GM21786 (cell line): Measurements from ENCODE around the gene CHAC2.
"Not testable (repeated sequence)": the region's sequence is repeated elsewhere in the genome, so short reads cannot be mapped to it uniquely, and the experiment has no call there.

ENCODE experiments used
- ATAC-seq: cut with Tn5 transposase; IDR thresholded peaks from one replicate; pipeline ENCODE4 v1.9.1; 2021; ENCODE audit not compliant: unreplicated experiment

CHAC2 gene

DNA sequence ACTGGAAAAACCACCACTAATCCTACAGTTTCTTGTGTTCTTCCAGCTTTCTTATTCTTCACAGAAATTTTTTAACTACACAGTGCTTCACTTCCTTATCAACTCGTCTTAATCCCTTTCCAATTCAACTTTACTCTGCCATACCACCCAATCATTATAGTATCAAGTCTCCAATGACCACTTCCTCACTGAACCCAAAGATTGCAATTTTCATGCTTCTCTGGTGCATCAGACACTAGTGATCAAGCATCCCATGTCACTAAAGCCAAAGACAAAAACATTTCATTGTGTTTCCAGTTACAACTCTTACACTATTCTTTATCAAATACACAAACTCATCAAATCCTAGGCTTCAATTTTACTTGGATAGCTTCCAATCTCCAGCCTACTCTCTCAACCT is 9.5 kb downstream of the CHAC2 start:
- ATAC-seq: no peak

DNA sequence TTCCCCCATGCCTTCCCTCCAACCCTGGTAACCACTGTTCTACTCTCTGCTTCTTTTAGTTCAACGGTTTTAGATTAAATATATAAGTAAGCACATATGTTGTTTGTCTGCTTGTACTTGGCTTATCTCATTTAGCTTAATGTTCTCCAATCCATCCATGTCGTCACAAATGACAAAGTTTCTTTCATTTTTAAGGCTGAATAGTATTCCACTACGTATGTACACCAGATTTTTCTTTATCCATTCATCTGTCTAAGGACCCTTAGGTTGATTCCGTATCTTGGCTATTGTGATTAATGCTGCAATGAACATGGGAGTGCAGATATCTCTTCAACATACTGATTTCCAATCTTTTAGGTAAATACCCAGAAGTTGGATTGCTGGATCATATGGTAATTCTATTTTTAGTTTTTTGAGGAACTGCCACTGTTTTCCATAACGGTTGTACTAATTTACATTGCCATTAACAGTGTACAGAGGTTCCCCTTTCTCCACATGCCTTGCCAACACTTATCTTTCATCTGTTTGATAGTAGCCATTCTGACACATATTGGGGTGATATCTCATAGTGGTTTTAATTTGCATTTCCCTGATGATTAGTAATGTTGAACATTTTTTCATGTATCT is 11.0 kb downstream of the CHAC2 start:
- ATAC-seq: no peak

DNA sequence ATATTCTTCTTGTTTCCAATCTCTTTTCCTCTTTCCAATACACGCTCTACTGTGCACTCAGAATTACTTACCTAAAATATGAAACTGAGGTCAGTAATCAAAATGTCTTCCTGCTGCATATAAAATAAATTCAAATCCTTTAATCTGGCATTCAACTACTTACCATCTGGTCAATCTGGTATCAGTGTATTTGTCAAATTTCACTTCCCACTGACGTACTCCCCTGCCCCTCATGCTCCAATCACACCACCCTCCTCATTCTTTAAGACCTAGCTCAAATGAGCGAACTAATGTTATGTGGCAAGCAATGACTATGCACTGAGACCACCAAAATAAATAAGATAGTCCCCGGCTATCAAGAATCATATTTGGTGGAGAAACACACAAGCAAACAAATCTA is 12.5 kb downstream of the CHAC2 start:
- no peak for ATAC-seq

DNA sequence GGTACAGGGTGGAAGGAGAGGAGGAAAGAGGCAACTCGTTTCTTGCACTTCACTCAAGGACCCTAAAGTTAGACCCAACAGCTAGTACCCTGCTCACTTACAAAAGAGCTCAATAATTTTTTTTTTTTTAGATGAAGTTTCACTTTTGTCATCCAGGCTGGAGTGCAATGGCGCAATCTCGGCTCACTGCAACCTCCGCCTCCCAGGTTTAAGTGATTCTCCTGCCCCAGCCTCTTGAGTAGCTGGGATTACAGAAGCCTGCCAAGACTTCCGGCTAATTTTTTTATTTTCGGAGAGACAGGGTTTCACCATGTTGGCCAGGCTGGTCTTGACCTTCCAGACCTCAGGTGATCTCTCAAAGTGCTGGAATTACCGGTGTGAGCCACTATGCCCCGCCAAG is 15.1 kb downstream of the CHAC2 start:
- ATAC-seq: no peak

DNA sequence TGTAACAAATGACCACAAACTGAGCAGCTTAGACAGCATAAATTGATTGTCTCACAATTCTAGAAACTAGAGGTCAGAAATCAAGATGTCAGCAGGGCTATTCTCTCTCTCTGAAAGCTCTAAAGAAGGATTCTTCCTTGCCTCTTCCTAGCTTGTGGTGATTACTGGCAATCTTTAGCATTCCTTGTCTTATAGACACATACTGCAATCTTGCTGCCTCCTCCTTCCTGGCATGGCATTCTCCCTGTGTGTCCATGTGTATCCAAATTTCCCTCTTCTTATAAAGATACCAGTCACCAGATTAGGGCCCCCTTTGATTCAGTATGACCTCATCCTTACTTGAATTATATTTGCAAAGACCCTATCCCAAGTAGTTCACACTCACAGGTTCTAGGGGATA is 16.8 kb downstream of the CHAC2 start:
- no peak for ATAC-seq

DNA sequence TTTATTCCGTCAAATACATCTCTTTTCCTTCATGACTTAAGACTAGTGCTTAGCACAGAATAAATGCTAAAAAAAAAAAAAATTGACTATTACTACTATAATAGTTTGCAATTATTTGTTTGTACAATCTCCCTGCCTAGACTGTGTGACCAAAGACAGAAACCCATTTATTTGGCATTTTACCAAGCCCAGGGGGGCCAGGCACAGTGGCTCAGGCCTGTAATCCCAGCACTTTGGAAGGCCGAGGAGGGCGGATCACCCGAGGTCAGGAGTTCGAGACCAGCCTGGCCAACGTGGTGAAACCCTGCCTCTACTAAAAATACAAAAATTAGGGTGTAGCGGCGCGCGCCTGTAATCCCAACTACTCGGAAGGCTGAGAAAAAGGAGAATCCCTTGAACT is 17.8 kb downstream of the CHAC2 start:
- ATAC-seq: no peak

DNA sequence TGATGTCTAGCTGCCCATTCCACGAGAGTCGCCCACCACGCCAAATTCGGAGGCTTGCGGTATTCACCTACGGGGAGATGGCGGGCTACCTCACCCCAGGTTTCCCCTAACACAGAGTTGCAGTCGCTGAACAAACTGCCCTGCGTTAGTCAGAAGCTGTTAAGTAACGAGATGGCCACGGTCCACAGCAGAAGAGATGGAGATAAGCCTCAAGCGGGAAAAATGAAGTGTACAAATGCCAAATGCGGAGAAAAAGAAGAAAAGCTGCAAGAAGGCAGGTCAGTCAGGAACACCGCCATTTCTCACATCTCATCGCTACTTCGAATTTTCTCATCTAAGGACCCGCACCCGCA is 18.7 kb downstream of the CHAC2 start:
- ATAC-seq: peak; percentile 9

DNA sequence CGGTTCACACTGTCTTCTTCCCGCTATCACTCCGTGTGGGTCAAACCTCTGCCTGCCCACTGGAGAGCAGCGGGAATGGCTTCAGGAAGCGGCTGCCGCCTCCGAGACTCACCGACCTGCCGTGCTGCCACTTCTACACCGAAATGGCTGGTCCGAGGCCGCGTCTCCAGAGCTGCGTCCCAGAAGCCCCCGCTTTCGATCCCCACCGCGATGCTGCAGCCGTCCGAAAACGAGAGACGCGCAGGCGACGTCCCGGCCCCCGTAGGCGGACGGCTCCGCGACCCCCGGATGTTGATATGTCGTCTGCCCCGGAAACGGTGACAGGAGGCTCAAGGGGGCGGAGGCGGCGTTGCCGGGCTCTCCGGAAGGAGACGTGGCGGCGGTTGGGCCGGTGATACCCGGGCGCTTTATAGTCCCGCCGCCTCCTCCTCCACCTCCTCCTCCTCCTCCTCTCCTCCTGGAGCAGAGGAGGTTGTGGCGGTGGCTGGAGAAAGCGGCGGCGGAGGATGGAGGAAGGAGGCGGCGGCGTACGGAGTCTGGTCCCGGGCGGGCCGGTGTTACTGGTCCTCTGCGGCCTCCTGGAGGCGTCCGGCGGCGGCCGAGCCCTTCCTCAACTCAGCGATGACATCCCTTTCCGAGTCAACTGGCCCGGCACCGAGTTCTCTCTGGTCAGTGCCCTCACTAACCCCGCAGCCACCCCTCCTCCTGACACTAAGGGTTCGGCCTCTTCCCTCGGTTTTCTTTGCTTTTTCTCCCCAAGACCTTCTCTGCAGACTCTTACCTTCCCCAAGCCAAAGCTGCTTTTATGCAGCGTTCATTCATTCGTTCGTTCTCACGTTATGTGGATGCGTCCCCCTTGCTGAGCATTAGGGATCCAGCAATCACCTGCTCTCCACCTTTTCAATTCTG is 19.4 kb downstream of the CHAC2 start, which contains the start of the genes ASB3 and ERLEC1:
TSS of gene ASB3 (minus strand) at position 249 of the 909 bp plus-strand sequence. CDS start 21,381 bp downstream, outside the sequence.
TSS of gene ERLEC1 (plus strand) at position 340 of the 909 bp plus-strand sequence. CDS start at position 507, 167 bp downstream.
- ATAC-seq: peak; percentile 97

DNA sequence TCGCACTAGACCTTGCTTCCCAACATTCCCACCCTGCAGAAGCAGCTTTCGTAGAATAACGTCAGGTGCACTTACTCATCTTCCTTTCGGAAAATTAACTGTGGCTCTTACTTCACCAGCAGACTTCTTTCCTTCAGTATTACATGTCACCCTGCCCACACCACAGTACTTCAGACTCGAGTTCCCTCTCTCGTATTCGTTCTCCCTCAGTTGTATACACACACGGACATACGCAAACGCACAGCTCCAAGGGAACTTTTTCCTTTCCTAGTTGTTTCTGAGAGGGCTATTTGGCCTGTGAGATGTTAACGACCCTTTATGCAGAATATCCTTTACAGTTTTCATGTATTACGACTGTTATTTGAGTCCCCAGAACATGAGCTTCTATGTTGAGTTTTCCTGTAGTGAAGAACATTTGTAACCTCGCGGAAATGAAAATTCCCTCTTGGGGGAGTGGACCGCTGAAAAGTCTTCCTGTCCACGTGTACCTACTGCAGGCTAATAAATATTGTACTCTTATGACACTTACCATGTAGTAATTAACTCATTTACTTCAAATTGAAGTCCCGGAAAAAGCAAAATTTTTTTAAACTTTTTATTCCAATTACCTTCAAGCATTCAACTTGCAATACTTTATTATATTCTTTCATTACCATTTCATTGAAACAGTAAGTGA is 20.1 kb downstream of the CHAC2 start:
- ATAC-seq: no peak

DNA sequence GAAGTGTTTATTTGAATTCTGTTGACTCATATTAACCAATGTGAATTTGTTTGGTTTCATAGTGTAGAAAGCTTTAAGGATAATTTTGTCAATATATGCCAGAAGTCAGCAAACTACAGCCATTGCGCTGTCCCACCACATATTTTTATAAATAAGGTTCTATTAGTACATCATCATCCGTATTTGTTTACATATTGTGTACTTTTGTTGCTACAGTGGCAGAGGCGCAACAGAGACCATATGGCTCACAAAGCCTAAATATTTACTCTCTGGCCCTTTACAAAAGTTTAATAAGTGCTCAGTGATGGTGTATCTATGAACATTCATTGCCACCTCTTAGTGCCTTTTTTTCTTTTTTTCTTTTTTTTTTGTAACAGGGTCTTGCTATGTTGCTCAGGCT is 25.7 kb downstream of the CHAC2 start:
- no peak for ATAC-seq

DNA sequence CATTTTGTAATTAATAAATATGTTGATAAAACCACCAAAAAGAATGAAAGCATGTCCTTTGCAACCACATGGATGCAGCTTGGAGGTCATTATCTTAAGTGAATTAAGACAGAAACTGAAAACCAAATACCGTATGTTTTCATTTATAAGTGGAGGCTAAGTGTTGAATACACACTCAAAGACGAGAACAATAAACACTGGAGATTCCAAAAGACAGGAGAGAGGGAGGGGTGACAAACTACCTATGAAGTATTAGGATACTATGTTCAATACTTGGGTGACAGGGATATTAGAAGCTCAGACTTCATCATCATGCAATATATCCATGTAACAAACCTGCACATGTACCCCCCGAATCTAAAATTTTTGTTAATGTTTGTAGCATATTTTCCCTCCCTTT is 26.2 kb downstream of the CHAC2 start:
- ATAC-seq: no peak

DNA sequence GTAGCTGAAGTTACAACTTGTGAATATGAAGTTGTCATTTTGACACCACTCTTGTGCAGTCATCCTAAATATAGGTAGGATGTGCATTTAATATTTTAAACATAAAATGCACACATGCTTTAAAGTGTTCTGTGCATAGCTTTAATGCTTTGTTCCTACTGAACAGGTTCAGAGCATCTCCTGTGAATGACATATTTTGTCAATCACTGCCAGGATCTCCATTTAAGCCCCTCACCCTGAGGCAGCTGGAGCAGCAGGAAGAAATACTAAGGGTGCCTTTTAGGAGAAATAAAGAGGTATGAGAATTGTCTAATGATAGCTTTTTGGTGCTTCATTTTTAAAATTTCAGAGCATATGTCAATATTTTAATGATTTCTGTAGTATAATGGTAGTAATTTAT is 33.9 kb downstream of the CHAC2 start:
- ATAC-seq: no peak

DNA sequence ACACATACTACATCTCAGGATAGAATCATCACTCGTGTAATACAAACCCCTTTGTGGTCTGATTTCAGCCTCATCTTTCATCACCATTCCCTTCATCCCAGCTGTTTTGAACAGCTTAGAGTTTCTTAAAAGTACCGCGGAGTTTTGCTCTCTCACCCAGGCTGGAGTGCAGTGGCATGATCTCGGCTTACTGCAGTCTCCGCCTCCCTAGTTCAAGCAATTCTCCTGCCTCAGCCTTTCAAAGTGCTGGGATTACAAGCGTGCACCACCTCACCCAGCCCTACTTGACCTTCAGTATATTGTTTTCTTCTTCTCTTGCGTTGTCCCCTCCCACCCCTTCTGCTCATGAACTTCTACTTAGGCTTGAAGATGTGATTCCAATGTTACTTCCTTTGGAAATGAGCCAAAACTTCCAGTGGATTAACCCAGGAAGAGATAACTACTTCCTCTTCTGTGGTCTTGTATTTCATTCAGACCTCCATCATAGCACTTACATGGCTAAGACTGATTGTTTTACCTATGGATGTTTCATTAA is 35.1 kb downstream of the CHAC2 start:
- ATAC-seq: no peak

DNA sequence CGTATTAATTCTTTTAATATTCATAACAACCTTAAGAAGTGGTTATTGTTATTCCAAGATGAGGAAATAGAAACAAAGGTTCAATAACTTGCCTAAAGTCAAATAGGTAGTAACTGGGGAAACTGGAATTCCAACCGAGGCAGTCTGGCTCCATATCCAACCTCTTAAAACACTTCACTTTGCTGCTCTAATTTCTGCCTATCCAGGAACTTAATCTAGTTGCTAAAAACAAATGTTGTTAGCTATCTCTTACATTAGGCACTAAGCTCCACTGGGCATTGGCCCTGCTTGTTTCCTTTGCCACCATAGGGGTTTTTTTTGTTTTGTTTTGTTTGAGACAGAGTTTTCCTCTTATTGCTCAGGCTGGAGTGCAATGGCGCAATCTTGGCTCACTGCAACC is 44.0 kb downstream of the CHAC2 start:
- ATAC-seq: no peak

DNA sequence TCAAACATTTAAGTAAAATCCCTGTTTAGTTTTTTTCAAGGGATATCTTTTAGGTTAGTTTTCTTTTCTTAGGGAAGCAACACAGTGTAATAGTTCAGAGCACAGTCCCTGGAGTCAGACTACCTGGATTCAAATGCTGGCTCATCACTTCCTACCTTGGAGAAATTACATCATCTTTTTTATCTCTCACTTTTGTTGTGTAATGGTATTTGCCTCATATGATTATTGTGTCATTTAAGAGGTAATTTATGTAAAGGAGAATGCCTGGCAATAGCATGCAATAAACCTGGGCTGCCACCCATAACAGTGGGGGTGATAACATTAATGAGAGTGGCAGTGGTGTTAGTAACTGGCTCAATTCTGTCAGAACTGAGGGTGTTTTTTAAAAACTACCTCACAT is 45.5 kb downstream of the CHAC2 start:
- ATAC-seq: no peak

DNA sequence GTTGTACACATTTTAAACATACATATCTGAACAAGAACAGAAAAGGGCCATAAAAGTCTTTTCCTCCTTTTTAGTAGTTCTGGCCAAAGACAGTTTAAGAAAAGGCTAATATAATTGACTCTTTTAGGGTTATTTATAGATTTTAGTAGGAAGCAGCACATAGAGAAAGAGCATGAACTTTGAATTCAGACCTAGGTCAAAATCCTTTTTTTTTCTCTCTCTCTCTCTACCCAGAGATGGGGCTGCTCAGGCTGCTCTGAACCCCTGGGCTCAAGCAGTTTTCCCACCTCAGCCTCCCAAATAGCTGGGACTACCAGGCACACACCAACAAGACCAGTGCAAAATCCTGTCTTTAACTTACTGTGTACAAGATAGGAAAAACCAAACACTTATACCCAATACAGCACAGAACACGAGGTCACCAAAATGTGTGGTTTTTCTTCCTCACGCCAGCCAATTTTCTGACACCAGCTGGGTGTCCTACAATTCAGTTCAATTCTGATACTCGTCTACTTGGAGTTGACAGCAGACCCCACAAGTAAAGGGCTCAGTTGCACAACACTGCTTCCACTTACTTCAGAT is 51.3 kb downstream of the CHAC2 start:
- ATAC-seq: no peak

DNA sequence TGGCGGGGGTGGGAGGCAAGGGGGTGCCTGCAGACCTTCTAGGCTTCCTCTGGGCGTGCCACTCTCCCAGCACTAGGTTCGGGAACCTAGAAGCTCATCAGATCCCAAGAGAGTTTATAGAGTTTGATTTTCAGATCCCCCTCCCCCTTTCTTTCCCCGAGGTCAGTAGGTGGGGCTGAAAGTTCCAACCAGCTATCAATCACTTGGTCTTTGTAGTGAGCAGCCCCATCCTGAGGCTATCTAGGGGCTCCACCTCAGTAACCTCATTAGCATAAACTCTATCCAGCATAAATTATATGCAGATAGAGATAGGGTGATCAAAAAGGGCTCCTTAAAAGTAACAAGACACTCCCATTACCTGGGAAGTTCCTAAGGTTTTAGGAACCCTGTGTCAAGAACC is 52.0 kb downstream of the CHAC2 start:
- ATAC-seq: no peak

DNA sequence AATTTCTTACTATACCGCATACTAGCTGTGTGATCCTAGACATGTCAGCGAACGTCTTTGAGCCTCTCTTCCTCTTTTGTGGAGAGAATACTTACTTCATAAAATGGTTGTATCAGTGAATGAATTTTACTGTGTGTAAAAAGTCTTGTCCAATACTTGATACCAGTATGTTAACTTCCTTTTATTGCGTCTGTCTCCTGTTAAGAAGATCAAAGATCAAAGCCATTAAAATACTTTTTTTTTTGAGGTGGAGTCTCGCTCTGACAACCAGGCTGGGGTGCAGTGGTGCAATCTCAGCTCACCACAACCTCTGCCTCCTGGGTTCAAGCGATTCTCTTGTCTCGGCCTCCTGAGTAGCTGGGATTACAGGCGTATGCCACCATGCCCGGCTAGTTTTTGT is 52.4 kb downstream of the CHAC2 start:
- ATAC-seq: no peak

DNA sequence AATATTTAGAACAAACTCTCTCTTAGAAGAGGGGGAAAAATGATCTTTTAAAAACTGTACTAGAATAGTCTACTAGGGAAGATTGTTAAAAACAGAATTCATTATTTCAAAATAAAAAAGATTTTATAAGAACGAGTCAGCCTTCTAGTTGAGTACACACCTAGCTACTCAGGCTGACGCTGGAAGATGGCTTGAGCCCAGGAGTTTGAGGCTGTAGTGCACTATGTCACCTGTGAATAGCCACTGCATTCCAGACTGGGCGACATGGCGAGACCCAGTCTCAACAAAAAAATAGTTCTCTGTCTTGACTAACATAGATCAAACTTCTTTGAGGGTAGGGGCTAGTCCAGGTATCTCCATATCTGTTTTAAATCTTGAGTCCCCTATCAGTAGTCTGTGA is 53.1 kb downstream of the CHAC2 start:
- ATAC-seq: no peak

DNA sequence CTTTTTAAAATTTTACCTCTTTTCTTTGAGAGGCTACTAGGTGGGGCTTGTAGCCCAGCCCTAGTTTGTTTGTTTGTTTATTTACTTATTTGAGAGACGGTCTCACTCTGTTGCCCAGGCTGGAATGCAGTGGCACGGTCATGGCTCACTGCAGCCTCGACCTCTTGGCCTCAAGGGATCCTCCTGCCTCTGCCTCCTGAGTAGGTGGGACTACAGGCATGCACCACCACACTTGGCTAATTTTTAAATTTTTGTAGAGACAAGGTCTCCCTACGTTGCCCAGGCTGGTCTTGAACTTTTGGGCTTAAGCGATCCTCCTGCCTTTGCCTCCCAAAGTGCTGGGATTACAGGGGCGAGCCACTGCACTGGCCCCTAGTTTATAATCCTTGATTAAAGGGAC is 54.2 kb downstream of the CHAC2 start:
- no peak for ATAC-seq

DNA sequence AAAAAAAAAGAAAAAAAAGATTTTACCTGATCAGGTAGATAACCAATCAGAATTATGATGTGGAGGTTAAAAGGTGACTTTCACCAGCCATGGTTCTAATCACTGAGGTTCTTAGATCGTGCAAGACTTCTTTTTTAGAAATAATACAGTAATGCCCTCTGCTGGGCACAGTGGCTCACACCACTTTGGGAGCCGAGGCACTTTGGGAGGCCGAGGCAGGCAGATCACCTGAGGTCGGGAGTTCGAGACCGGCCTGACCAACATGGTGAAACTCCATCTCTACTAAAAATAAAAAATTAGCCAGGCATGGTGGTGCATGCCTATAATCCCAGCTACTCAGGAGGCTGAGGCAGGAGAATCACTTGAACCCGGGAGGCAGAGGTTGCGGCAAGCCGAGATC is 56.0 kb downstream of the CHAC2 start:
- ATAC-seq: not testable (repeated sequence)
